Measurements from ENCODE around the gene CACTIN. TPM values are rescaled to one million over a fixed set of nuclear protein-coding genes. Genes with fewer than 3 reads are reported as not detected.

Gene CACTIN
- polyA plus RNA-seq, 1 of the 3 experiments (the other 2 are of a cell fraction) = 36.4 TPM

GRCh38 chr19:3646336-3647092 is 19.9 kb upstream of the CACTIN start:
- Histone ChIP-seq H2AFZ (ENCODE audit: low read depth) (no peak overlapping the region), H3K4me3 (ENCODE audit: low read depth in 2 of 2, low read length in 1 of 2) (no peak overlapping the region), H3K27me3 (ENCODE audit: insufficient read depth) (no peaks in the 10 kb centered on the region), H3K4me1 (ENCODE audit: control insufficient read depth in 1 of 2, insufficient read depth in 2 of 2, low read depth in 1 of 2, low read length in 1 of 2) (no peaks in the 10 kb centered on the region), H3K27ac (ENCODE audit: low read depth in 2 of 2, low read length in 1 of 2) (no peak overlapping the region), H4K20me1 (ENCODE audit: insufficient read depth) (no peaks in the 10 kb centered on the region), H3K36me3 (replicated peaks in 1 of 2; ENCODE audit: control insufficient read depth in 1 of 2, insufficient read depth in 2 of 2, low read length in 1 of 2) (peaks cover 5 to 10% of the 10 kb centered on the region in 2 experiments), H3K79me2 (ENCODE audit: insufficient read depth) (no peaks in the 10 kb centered on the region), H3F3A (replicated peaks; ENCODE audit: insufficient read depth) (no peaks in the 10 kb centered on the region), H3K9me2 (no peaks in the 10 kb centered on the region), H3K9me3 (no peaks in the 10 kb centered on the region), H3K9ac (no peak overlapping the region), H3K4me2 (no peak overlapping the region)
- no peak for DNase-seq
- WGBS (ENCODE audit: low lambda C conversion rate) = 94% methylated on average over 20 of the region's 23 CpGs
- CTCF ChIA-PET = interaction anchor here (2.3 kb wide), 1 partner anchor 19 kb away, joined by 9 read pairs; no protein-coding TSS in a partner anchor
- no peak for TF ChIP-seq YY1 (IDR thresholded peaks at IDR 0.05; ENCODE audit: low read depth)
- no peak for TF ChIP-seq TCF12 (IDR thresholded peaks at IDR 0.05)
- no peak for TF ChIP-seq SMC3 (IDR thresholded peaks at IDR 0.05; ENCODE audit: low read depth, low read length)
- TF ChIP-seq CTCF (IDR thresholded peaks at IDR 0.05) = no peak
- TF ChIP-seq USF1 (IDR thresholded peaks at IDR 0.05; ENCODE audit: borderline replicate concordance, low read depth) = no peak
- TF ChIP-seq RAD21 (IDR thresholded peaks at IDR 0.05; ENCODE audit: low read length) = no peak
- TF ChIP-seq FOSL2 (IDR thresholded peaks at IDR 0.05; ENCODE audit: borderline replicate concordance, low read depth) = no peak
- TF ChIP-seq RFX5 (IDR thresholded peaks at IDR 0.05; ENCODE audit: low read length) = no peak
- TF ChIP-seq IRF3 (IDR thresholded peaks at IDR 0.05; ENCODE audit: low read depth, low read length) = no peak
- TF ChIP-seq TAF1 (IDR thresholded peaks at IDR 0.05; ENCODE audit: borderline replicate concordance, low read depth, low read length) = no peak
- no peak for TF ChIP-seq PBX3 (IDR thresholded peaks at IDR 0.05)
- no peak for TF ChIP-seq EP300 (IDR thresholded peaks at IDR 0.05; ENCODE audit: borderline replicate concordance in 1 of 2, low read depth in 1 of 2, low read length in 1 of 2)
- no peak for TF ChIP-seq RCOR1 (IDR thresholded peaks at IDR 0.05; ENCODE audit: low read length)
- POLR2A ChIA-PET = no interaction called here
